ENCODE measurements around the gene RIMBP2.

The RIMBP2 gene

DNA sequence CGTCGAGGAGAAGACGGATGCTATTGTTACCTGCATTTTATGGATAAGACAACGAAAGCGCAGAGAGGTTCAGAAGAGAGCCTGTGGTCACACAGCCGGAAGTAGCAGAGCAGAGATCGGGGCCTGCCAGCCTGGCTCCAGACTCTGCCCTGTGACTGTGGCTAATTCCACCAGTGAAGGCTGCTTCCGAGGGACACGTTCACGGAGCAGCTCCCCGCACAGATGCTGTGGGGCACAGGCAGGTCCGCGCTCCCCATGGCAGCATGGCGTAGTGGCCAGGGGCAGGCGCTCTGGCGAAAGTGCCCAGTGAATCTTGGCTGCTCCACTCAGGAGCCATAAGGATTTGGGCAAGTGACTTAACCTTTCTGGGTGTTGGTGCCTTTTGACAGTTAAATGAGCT lies 9.8 kb downstream of the RIMBP2 start:
- Histone ChIP-seq H3K4me3 (IDR thresholded peaks at IDR 0.05; ENCODE audit: insufficient read depth, low read depth, low read length) (no peak overlapping the region), H2AFZ (ENCODE audit: low read depth) (no peak overlapping the region), H3K79me2 (ENCODE audit: insufficient read depth, low read depth) (no peaks in the 10 kb centered on the region), H3K4me1 (ENCODE audit: low read depth, poor library complexity, severe bottlenecking) (no peaks in the 10 kb centered on the region), H3K4me2 (no peak overlapping the region), H4K20me1 (ENCODE audit: insufficient read depth) (no peaks in the 10 kb centered on the region), H3K36me3 (ENCODE audit: insufficient read depth) (no peaks in the 10 kb centered on the region), H3K27me3 (ENCODE audit: insufficient read depth, low read depth) (no peaks in the 10 kb centered on the region), H3K9ac (no peak overlapping the region), H3K27ac (no peak overlapping the region)
- no peak for TF ChIP-seq CTCF (conservative IDR thresholded peaks at IDR 0.05; ENCODE audit: low read depth, low read length)

DNA sequence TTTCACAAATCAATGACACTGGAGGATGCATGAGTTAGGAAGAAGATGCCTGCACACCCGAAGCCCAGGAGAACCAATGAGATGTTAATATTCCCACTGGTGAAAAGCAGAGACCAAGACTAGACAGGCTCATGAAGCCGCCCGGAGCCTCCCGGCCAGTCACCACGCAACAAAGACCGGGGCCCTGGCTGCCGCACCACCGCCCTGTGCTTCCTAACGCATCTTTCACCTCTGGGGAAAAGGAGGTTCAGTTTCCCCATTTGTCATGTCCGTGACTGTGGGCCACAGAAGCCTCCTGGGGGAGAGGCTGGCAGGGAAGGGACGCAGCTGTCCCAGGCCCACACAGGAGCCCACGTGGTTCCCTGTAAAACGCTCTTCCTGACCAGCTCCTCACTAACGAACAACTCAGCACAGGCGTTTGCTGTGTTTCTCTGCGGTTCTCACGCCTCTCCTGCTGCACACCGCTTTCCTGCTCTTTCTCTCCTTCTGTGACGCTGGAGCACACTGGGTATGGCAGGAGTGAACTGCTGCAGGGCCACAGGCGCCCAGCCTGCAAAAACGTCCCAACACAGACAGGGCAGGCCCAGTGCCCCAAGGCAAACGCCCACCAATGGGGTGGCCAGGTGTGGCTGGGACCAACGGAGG lies 10.8 kb downstream of the RIMBP2 start:
- H3K36me3 ChIP-seq (ENCODE audit: insufficient read depth), result no peaks in the 10 kb centered on the region
- no peak overlapping the region for H3K27ac ChIP-seq
- no peak overlapping the region for H3K4me3 ChIP-seq (IDR thresholded peaks at IDR 0.05; ENCODE audit: insufficient read depth, low read depth, low read length)

DNA sequence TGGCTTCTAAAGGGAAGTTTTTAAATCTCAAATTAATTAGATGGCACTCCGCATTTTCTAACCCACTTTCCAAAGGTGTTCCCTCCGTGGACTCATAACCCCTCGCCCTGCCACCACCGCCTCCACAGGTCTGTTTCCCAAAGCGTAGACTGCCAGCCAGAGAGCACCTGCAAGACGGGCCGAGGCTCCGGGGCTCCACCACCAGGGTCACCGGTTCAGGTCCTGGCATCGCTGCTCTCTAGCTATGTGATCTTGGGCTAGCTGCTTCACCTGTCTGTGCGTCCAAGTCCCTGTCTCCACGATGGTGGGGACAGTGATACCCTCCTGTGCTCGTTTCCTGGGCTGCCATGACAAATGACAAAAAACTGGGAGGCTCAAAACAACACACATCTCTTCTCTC lies 11.5 kb downstream of the RIMBP2 start:
- Histone ChIP-seq H4K20me1 (ENCODE audit: insufficient read depth) (no peaks in the 10 kb centered on the region), H3K9ac (no peak overlapping the region), H3K27ac (no peak overlapping the region), H3K4me2 (no peak overlapping the region), H3K4me1 (ENCODE audit: low read depth, poor library complexity, severe bottlenecking) (no peaks in the 10 kb centered on the region), H3K4me3 (IDR thresholded peaks at IDR 0.05; ENCODE audit: insufficient read depth, low read depth, low read length) (no peak overlapping the region), H3K27me3 (ENCODE audit: insufficient read depth, low read depth) (no peaks in the 10 kb centered on the region), H3K79me2 (ENCODE audit: insufficient read depth, low read depth) (no peaks in the 10 kb centered on the region), H3K36me3 (ENCODE audit: insufficient read depth) (no peaks in the 10 kb centered on the region), H2AFZ (ENCODE audit: low read depth) (no peak overlapping the region)
- TF ChIP-seq CTCF (conservative IDR thresholded peaks at IDR 0.05; ENCODE audit: low read depth, low read length), result no peak

More for the DNA sequence above, 10.8 kb downstream of the RIMBP2 start:
- no peak for TF ChIP-seq CTCF (conservative IDR thresholded peaks at IDR 0.05; ENCODE audit: low read depth, low read length)
- no peaks in the 10 kb centered on the region for H3K27me3 ChIP-seq (ENCODE audit: insufficient read depth, low read depth)
- no peak overlapping the region for H3K4me2 ChIP-seq
- H3K4me1 ChIP-seq (ENCODE audit: low read depth, poor library complexity, severe bottlenecking), result no peaks in the 10 kb centered on the region
- no peaks in the 10 kb centered on the region for H3K79me2 ChIP-seq (ENCODE audit: insufficient read depth, low read depth)
- H2AFZ ChIP-seq (ENCODE audit: low read depth), result no peak overlapping the region
- no peak overlapping the region for H3K9ac ChIP-seq
- no peaks in the 10 kb centered on the region for H4K20me1 ChIP-seq (ENCODE audit: insufficient read depth)

GRCh38 chr12:130703733-130704375 lies 12.2 kb downstream of the RIMBP2 start:
- H3K27ac ChIP-seq, result no peak overlapping the region
- no peaks in the 10 kb centered on the region for H3K27me3 ChIP-seq (ENCODE audit: insufficient read depth, low read depth)

More at GRCh38 chr12:130703733-130704375, 12.2 kb downstream of the RIMBP2 start:
- no peak for TF ChIP-seq CTCF (conservative IDR thresholded peaks at IDR 0.05; ENCODE audit: low read depth, low read length)
- Histone ChIP-seq H3K4me3 (IDR thresholded peaks at IDR 0.05; ENCODE audit: insufficient read depth, low read depth, low read length) (no peak overlapping the region), H3K9ac (no peak overlapping the region), H3K36me3 (ENCODE audit: insufficient read depth) (no peaks in the 10 kb centered on the region), H2AFZ (ENCODE audit: low read depth) (no peak overlapping the region), H3K4me2 (no peak overlapping the region), H3K79me2 (ENCODE audit: insufficient read depth, low read depth) (no peaks in the 10 kb centered on the region), H4K20me1 (ENCODE audit: insufficient read depth) (no peaks in the 10 kb centered on the region), H3K4me1 (ENCODE audit: low read depth, poor library complexity, severe bottlenecking) (no peaks in the 10 kb centered on the region)
